ENCODE results near the gene DDX24.

DDX24 gene

DNA sequence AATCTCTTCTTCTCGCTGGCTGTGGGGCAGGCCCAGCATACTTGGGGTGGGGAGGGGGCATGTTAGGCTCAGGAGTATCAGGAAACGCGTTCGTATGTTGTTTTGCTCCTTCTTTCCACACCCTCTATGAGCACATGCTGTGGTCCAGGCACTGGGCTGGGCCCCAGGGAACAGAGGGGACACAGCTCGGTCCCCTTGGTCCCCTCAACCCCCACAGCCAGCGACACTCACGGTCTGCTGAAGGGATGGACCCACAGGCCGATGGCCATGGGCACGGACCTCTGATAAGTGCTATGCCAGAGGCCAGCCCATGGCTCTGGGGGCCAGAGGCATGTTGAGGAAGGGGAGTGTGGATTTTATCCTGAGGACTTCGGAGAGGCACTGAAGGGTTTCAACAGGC, 35.7 kb upstream of the DDX24 start:
- Histone ChIP-seq H4K20me1 (ENCODE audit: control insufficient read depth, insufficient read depth, low read depth, low read length) (no peaks in the 10 kb centered on the region), H3K9me3 (ENCODE audit: control insufficient read depth, insufficient read depth, low read length) (peaks cover 6% of the 10 kb centered on the region), H3K4me2 (ENCODE audit: low read length) (no peak overlapping the region), H3K79me2 (ENCODE audit: control insufficient read depth, low read length) (no peaks in the 10 kb centered on the region), H3K4me3 (ENCODE audit: low read length) (no peak overlapping the region), H3F3A (ENCODE audit: control insufficient read depth, insufficient read depth) (no peaks in the 10 kb centered on the region), H3K36me3 (ENCODE audit: control insufficient read depth, low read length) (no peaks in the 10 kb centered on the region), H3K9me2 (replicated peaks; ENCODE audit: control insufficient read depth, low read length) (no peaks in the 10 kb centered on the region), H3K27ac (ENCODE audit: low read depth, low read length) (no peak overlapping the region), H3K27me3 (ENCODE audit: control insufficient read depth, low read length) (peaks cover 19% of the 10 kb centered on the region), H3K4me1 (ENCODE audit: control insufficient read depth, low read length) (no peaks in the 10 kb centered on the region)
- TF ChIP-seq EZH2phosphoT487 (IDR thresholded peaks at IDR 0.05; ENCODE audit: borderline replicate concordance, low read length) = no peak
- TF ChIP-seq, protein P1, sequence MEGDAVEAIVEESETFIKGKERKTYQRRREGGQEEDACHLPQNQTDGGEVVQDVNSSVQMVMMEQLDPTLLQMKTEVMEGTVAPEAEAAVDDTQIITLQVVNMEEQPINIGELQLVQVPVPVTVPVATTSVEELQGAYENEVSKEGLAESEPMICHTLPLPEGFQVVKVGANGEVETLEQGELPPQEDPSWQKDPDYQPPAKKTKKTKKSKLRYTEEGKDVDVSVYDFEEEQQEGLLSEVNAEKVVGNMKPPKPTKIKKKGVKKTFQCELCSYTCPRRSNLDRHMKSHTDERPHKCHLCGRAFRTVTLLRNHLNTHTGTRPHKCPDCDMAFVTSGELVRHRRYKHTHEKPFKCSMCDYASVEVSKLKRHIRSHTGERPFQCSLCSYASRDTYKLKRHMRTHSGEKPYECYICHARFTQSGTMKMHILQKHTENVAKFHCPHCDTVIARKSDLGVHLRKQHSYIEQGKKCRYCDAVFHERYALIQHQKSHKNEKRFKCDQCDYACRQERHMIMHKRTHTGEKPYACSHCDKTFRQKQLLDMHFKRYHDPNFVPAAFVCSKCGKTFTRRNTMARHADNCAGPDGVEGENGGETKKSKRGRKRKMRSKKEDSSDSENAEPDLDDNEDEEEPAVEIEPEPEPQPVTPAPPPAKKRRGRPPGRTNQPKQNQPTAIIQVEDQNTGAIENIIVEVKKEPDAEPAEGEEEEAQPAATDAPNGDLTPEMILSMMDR (IDR thresholded peaks at IDR 0.05; ENCODE audit: low read depth, low read length, poor library complexity, severe bottlenecking) = no peak

DNA sequence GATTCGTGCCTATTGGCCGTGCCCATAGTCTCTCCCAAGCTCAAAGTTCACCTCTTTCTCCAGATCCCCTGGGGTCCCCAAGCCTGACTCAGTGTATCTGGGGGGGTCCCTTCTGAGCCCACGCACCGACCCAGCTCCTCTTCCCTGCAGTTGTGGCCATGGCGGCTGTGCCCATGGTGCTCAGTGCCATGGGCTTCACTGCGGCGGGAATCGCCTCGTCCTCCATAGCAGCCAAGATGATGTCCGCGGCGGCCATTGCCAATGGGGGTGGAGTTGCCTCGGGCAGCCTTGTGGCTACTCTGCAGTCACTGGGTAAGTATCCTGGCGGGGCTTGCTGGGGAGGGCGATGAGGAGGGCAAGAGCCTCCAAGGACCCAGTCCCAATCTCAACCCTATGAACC, 34.6 kb upstream of the DDX24 start:
- no peaks in the 10 kb centered on the region for H3K79me2 ChIP-seq (ENCODE audit: control insufficient read depth, low read length)
- no peaks in the 10 kb centered on the region for H3K9me2 ChIP-seq (replicated peaks; ENCODE audit: control insufficient read depth, low read length)
- TF ChIP-seq, protein P1 (IDR thresholded peaks at IDR 0.05; ENCODE audit: low read depth, low read length, poor library complexity, severe bottlenecking) = no peak
- TF ChIP-seq EZH2phosphoT487 (IDR thresholded peaks at IDR 0.05; ENCODE audit: borderline replicate concordance, low read length) = no peak
- H3K36me3 ChIP-seq (ENCODE audit: control insufficient read depth, low read length) = no peaks in the 10 kb centered on the region
- no peak overlapping the region for H3K4me3 ChIP-seq (ENCODE audit: low read length)
- H3K4me2 ChIP-seq (ENCODE audit: low read length) = no peak overlapping the region
- no peaks in the 10 kb centered on the region for H3F3A ChIP-seq (ENCODE audit: control insufficient read depth, insufficient read depth)
- H3K4me1 ChIP-seq (ENCODE audit: control insufficient read depth, low read length) = no peaks in the 10 kb centered on the region
- peaks cover 5% of the 10 kb centered on the region for H3K9me3 ChIP-seq (ENCODE audit: control insufficient read depth, insufficient read depth, low read length)
- no peak overlapping the region for H3K27ac ChIP-seq (ENCODE audit: low read depth, low read length)
- H3K27me3 ChIP-seq (ENCODE audit: control insufficient read depth, low read length) = peaks cover 15% of the 10 kb centered on the region
- no peaks in the 10 kb centered on the region for H4K20me1 ChIP-seq (ENCODE audit: control insufficient read depth, insufficient read depth, low read depth, low read length)

DNA sequence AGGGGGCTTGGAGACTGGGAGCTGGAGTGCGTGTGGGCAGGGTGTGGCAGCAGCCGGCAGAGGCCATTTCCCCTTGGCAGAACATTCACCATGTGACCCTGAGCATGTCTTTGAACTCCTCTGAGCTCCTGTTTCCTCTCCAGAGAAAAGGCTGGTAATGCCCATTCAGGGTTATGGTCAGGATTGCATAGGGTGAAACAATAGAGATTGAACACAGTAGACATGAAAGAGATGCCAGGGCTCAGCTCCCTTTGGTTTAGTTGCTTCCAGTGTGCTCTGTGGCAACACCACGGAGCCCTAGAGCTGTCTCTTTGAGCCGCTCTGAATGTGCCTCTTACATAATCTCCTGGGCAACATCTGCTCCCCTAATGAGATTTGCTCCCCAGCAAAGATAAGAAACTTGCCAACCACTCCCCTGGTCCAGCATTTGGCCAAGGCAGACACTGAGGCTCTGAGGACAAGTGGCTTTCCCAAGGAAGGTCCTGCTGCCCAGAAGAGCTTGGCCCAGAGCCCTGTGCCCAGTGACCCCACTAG, 34.1 kb upstream of the DDX24 start:
- Histone ChIP-seq H3K79me2 (ENCODE audit: control insufficient read depth, low read length) (no peaks in the 10 kb centered on the region), H3K9me2 (replicated peaks; ENCODE audit: control insufficient read depth, low read length) (no peaks in the 10 kb centered on the region), H3K4me3 (ENCODE audit: low read length) (no peak overlapping the region), H3K4me2 (ENCODE audit: low read length) (no peak overlapping the region), H3K4me1 (ENCODE audit: control insufficient read depth, low read length) (no peaks in the 10 kb centered on the region), H3K9me3 (ENCODE audit: control insufficient read depth, insufficient read depth, low read length) (peaks cover 4% of the 10 kb centered on the region; the same call in 1 of the 2 replicates), H3K27me3 (ENCODE audit: control insufficient read depth, low read length) (peaks cover 12% of the 10 kb centered on the region), H4K20me1 (ENCODE audit: control insufficient read depth, insufficient read depth, low read depth, low read length) (no peaks in the 10 kb centered on the region), H3F3A (ENCODE audit: control insufficient read depth, insufficient read depth) (no peaks in the 10 kb centered on the region), H3K27ac (ENCODE audit: low read depth, low read length) (no peak overlapping the region), H3K36me3 (ENCODE audit: control insufficient read depth, low read length) (no peaks in the 10 kb centered on the region)
- TF ChIP-seq, protein P1 (IDR thresholded peaks at IDR 0.05; ENCODE audit: low read depth, low read length, poor library complexity, severe bottlenecking) = no peak
- TF ChIP-seq EZH2phosphoT487 (IDR thresholded peaks at IDR 0.05; ENCODE audit: borderline replicate concordance, low read length) = no peak

Data from DOHH2 (cell line).